Neural crest cell (in vitro differentiated cells): ENCODE data around the gene SPDYC. TPM values are rescaled to one million over a fixed set of nuclear protein-coding genes. Genes with fewer than 3 reads are reported as not detected.

Experiments
- DNase-seq: peaks from one replicate; pipeline ENCODE4 v3.0.0; 2021; ENCODE audit warnings: low read depth, mixed read lengths, low spot score
- H3K27ac Mint-ChIP-seq: one replicate; pipeline ENCODE4 v1.8.0; 2021; ENCODE audit warnings: mild to moderate bottlenecking, mixed read lengths; ENCODE audit not compliant: unreplicated experiment
- H3K27me3 Mint-ChIP-seq: 2 replicates; pipeline ENCODE4 v1.8.0; 2021; ENCODE audit warnings: low read depth, mild to moderate bottlenecking, mixed read lengths
- H3K36me3 Mint-ChIP-seq: 2 replicates; pipeline ENCODE4 v1.8.0; 2021; ENCODE audit warnings: low read depth, mild to moderate bottlenecking, mixed read lengths
- H3K4me1 Mint-ChIP-seq: 2 replicates; pipeline ENCODE4 v1.8.0; 2021; ENCODE audit warnings: mixed read lengths
- H3K4me3 Mint-ChIP-seq: one replicate; pipeline ENCODE4 v1.8.0; 2021; ENCODE audit warnings: mild to moderate bottlenecking, mixed read lengths
- H3K9me3 Mint-ChIP-seq: 2 replicates; pipeline ENCODE4 v1.8.0; 2021; ENCODE audit warnings: mixed read lengths
- total RNA-seq: library from RNA; stranded (reverse); gene quantifications from 2 replicates; pipeline ENCODE4 v1.2.1, GENCODE V29; 2021
- TF ChIP-seq, protein P1 (sequence below): fragments of 200-600 bp; sonication (generic); conservative IDR thresholded peaks from 2 replicates; pipeline ENCODE4 v1.5.0; 2021; ENCODE audit warnings: antibody characterized with exemption, mild to moderate bottlenecking

SPDYC gene
- total RNA-seq, 1 donor from 2014 or later: not detected

DNA sequence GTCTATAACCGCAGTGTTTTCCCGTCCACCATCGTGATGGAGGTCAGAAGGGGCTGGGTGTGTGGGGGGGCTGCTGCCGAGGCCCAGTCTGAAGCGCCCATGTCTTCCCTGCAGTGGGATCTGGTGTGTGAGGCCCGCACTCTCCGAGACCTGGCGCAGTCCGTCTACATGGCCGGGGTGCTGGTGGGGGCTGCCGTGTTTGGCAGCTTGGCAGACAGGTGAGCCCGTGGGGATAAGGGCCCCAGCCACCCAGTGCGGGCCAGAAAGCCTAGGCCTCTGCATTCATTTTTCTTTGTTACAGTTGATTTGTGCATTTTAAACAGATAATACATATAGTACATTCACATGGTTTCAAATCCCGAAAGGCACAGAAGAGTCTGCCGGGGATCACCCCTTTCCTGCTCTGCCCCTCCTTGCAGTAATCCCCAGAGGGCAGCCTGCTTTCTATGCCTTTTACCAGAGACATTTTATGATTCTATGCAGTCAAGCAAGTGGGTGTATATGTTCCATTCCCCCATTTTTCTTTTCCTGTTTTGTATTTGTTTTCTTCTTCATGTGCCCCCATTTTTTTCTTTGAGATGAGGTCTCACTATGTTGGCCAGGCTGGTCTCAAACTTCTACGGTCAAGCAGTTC is 44.3 kb downstream of the SPDYC start:
- no peak for DNase-seq
- peaks cover 7% of the 10 kb centered on the region for H3K4me1 Mint-ChIP-seq
- H3K36me3 Mint-ChIP-seq: no peaks in the 10 kb centered on the region
- no peaks in the 10 kb centered on the region for H3K9me3 Mint-ChIP-seq
- TF ChIP-seq, protein P1, sequence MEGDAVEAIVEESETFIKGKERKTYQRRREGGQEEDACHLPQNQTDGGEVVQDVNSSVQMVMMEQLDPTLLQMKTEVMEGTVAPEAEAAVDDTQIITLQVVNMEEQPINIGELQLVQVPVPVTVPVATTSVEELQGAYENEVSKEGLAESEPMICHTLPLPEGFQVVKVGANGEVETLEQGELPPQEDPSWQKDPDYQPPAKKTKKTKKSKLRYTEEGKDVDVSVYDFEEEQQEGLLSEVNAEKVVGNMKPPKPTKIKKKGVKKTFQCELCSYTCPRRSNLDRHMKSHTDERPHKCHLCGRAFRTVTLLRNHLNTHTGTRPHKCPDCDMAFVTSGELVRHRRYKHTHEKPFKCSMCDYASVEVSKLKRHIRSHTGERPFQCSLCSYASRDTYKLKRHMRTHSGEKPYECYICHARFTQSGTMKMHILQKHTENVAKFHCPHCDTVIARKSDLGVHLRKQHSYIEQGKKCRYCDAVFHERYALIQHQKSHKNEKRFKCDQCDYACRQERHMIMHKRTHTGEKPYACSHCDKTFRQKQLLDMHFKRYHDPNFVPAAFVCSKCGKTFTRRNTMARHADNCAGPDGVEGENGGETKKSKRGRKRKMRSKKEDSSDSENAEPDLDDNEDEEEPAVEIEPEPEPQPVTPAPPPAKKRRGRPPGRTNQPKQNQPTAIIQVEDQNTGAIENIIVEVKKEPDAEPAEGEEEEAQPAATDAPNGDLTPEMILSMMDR: no peak
- peaks cover 2% of the 10 kb centered on the region for H3K27me3 Mint-ChIP-seq
- H3K27ac Mint-ChIP-seq: peak overlapping the region; percentile 12
- no peak overlapping the region for H3K4me3 Mint-ChIP-seq

DNA sequence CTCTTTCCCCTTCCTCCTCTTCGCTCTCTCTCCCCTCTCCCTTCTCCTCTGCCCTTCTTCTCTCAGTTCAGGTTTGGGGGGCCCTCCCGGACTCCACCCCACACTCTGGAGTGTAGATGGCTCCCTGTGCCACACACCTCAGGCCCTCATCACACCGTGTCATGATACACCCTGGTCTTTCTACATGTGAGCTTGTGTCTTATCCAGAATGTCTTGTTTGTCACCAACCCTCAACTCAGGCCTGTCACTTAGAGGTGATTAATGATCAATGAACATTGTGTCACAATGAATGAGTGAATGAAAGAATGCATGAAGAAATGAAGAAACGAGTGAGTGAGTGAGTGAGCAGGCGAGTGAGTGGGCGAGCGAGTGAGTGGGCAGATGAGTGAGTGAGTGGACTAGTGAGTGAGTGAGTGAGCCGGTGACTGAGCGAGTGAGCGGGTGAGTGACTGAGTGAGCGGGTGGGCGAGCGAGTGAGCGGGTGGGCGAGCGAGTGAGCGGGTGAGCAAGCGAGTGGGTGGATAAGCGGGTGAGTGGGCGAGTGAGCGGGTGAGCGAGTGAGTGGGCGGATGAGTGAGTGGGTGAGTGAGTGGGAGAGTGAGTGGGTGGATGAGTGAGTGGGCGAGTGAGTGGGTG is 45.5 kb downstream of the SPDYC start:
- TF ChIP-seq, protein P1: no peak
- no peaks in the 10 kb centered on the region for H3K36me3 Mint-ChIP-seq
- H3K27me3 Mint-ChIP-seq: peaks cover 6% of the 10 kb centered on the region
- H3K9me3 Mint-ChIP-seq: no peaks in the 10 kb centered on the region
- peaks cover 7% of the 10 kb centered on the region for H3K4me1 Mint-ChIP-seq
- no peak overlapping the region for H3K27ac Mint-ChIP-seq
- DNase-seq: no peak
- no peak overlapping the region for H3K4me3 Mint-ChIP-seq

DNA sequence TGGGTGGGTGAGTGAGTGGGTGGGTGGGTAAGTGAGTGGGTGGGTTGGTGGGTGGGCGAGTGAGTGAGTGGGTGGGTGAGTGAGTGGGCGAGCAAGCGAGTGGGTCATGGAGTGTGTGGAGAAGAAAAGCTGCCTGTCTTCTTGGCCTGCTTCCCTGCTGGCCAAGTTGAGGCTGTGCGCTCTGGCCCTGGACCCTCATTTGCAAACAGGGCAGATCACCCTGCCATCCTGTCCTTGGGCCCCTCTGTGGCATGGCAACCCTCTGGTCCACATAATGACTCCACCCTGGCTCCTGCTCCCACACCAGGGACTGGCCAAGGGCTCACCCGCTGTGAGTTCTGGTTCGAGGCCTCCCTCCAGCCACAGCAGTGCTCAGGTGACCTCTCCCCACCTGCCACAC is 46.8 kb downstream of the SPDYC start:
- Mint-ChIP-seq H3K36me3 (no peaks in the 10 kb centered on the region), H3K27me3 (peaks cover 8% of the 10 kb centered on the region), H3K27ac (no peak overlapping the region), H3K4me1 (peaks cover 7% of the 10 kb centered on the region), H3K4me3 (no peak overlapping the region), H3K9me3 (no peaks in the 10 kb centered on the region)
- no peak for DNase-seq
- TF ChIP-seq, protein P1: peak; percentile 22

DNA sequence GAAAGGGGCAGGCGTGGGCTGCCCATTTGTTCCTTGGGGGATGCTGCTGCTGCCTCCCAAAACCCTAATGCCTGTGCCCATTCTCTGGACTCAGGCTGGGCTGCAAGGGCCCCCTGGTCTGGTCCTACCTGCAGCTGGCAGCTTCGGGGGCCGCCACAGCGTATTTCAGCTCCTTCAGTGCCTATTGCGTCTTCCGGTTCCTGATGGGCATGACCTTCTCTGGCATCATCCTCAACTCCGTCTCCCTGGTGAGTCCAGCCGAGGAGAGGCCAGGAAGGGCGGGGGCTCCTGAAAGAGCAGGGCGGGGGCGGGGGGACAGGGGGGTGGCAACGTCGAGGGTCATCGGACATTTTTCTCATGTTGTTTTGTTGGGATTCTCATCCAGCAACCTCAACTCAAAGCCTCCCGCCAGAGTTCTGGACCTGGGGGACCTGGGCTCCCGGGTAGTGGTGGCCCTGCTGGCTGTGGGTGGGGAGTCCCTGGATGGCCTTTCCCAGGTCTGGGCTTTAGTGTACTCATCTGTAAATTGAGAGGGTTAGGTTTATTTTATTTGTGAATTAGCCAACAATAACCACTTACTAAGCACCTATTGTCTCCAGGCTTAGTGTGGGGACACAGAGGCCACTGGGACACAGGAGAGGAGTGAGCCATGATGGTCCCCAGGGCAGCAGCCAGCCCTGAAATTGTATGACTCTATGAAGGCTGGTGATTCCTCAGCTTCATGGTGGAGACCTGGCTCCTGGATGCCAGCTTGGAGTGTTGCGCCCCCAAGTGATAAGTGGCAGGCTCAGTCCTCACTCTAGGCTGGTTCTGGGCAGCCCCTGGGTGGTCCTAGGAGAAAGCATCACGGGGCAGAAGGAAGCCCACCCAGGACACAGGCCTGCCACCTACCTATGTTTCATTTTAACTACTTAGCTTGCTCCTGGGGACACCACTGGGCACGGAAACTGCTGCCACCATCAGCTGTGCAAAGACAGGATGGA is 47.7 kb downstream of the SPDYC start:
- peaks cover 7% of the 10 kb centered on the region for H3K4me1 Mint-ChIP-seq
- no peaks in the 10 kb centered on the region for H3K36me3 Mint-ChIP-seq
- no peak overlapping the region for H3K4me3 Mint-ChIP-seq
- no peaks in the 10 kb centered on the region for H3K9me3 Mint-ChIP-seq
- TF ChIP-seq, protein P1: no peak
- H3K27me3 Mint-ChIP-seq: peaks cover 11% of the 10 kb centered on the region
- no peak for DNase-seq
- no peak overlapping the region for H3K27ac Mint-ChIP-seq

DNA sequence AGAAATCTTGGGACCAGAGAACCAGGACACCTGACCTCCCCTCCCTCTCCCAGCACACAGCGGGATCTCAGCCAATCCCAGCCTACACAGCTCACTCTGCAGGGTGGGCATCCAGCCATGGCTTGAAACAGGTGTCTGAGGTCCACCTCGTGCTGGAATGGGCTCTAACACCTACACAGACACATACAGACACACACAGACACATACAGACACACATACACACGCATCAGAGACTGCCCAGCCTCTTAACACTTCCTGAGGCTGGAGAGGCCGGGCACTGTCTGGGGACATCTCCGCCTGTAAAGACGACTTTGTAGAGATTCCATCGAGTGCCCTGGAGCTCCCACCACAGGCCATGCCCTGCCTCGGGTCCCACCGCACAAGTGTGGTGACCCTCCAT is 48.4 kb downstream of the SPDYC start:
- DNase-seq: no peak
- TF ChIP-seq, protein P1: no peak
- Mint-ChIP-seq H3K4me1 (peaks cover 4% of the 10 kb centered on the region), H3K4me3 (no peak overlapping the region), H3K36me3 (no peaks in the 10 kb centered on the region), H3K27me3 (peaks cover 12% of the 10 kb centered on the region), H3K9me3 (no peaks in the 10 kb centered on the region), H3K27ac (no peak overlapping the region)
